ENCODE results near the gene NOL12. TPM values are rescaled to one million over a fixed set of nuclear protein-coding genes. Genes with fewer than 3 reads are reported as not detected.

Gene NOL12
- total RNA-seq, 4 donors from 2014 or later: 9.1 to 18.4 (median 14.5) TPM

DNA sequence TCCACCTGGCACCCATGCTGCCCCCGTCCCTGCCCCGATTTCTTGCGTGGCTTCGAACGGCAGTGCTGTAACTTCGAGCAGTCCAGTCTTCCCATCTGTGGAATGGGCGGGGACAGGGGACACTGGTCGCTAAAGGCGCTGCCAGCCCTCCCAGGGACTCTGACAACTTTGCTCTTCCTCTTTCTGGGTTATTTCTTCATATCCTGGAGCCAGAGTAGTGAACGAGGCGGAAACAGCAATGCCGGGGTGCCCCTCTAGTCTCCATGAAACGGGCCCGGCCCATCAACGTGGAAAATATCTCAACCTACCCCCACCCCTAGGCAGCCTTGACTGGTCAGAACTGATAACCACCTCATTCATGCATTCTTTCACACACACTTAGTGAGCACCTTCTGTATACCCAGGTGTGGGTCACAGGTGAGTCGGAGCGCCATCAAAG lies 53.5 kb downstream of the NOL12 start:
- TF ChIP-seq POLR2A (IDR thresholded peaks at IDR 0.05; ENCODE audit: low read depth) (no peak), POLR2AphosphoS5 (IDR thresholded peaks at IDR 0.05) (no peak)
- TF ChIP-seq, protein P1, sequence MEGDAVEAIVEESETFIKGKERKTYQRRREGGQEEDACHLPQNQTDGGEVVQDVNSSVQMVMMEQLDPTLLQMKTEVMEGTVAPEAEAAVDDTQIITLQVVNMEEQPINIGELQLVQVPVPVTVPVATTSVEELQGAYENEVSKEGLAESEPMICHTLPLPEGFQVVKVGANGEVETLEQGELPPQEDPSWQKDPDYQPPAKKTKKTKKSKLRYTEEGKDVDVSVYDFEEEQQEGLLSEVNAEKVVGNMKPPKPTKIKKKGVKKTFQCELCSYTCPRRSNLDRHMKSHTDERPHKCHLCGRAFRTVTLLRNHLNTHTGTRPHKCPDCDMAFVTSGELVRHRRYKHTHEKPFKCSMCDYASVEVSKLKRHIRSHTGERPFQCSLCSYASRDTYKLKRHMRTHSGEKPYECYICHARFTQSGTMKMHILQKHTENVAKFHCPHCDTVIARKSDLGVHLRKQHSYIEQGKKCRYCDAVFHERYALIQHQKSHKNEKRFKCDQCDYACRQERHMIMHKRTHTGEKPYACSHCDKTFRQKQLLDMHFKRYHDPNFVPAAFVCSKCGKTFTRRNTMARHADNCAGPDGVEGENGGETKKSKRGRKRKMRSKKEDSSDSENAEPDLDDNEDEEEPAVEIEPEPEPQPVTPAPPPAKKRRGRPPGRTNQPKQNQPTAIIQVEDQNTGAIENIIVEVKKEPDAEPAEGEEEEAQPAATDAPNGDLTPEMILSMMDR (IDR thresholded peaks at IDR 0.05): no peak
- WGBS: 79% methylated on average over 11 of the region's 17 CpGs
- H3K27me3 ChIP-seq: no peaks in the 10 kb centered on the region
- peak overlapping the region; percentile 28 to 60 (median 41) for H3K27ac ChIP-seq (replicated peaks in 1 of 4)
- peaks cover 19 to 68% (median 64%) of the 10 kb centered on the region in 4 donors for H3K4me1 ChIP-seq
- no peak for DNase-seq (ENCODE audit: extremely low spot score)
- H3K4me3 ChIP-seq: no peak overlapping the region
- no peaks in the 10 kb centered on the region for H3K9me3 ChIP-seq
- H3K36me3 ChIP-seq: no peaks in the 10 kb centered on the region
- intact Hi-C loops (cut with DNase I): no loop called here

DNA sequence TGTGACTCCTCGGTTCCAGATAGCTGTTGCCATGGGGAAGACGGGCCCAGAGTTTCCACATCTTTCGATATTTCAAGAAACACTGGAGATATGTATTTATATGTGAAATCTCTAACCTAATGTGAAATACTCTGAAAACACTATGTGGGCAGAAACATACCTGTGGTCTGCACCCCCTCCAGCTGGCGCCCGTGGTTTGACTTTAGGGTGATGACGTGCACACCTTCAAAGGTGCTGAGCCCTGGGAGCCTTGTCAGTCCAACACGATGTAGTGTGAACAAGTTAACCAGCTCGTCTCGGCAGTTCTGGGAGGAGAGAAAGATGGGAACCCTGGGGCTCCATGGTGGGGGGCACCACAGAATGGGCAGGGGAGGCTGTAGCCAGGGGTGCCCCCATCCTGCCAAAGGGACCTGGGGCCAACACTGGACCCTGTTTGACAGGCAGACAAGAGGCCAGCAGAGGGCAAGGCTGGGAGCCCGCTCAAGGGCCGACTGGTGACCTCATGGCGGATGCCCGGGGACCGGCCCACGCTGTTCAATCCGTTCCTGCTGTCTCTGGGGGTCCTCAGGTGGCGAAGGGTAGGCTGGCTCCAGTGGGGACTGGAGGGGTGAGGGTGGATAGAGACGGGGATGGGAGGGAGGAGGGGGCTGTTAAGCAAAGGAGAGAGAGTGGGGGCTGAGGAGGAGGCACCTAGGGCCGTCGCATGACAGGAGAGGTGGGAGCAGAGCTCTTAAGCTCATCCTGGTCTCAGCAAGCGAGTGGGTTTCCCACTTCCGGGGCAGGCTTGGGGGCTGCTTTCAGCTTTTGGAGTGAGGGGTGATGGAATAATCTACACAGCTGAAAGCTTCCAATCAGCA lies 54.5 kb downstream of the NOL12 start:
- Histone ChIP-seq H3K4me3 (no peak overlapping the region), H3K4me1 (peaks cover 25 to 72% (median 70%) of the 10 kb centered on the region in 4 donors), H3K27me3 (no peaks in the 10 kb centered on the region), H3K36me3 (no peaks in the 10 kb centered on the region), H3K27ac (replicated peaks in 1 of 4) (peak overlapping the region; percentile 57 to 96 (median 91)), H3K9me3 (no peaks in the 10 kb centered on the region)
- intact Hi-C loops (cut with DNase I): no loop called here
- WGBS: 74% methylated on average over 18 of the region's 22 CpGs
- no peak for DNase-seq (ENCODE audit: extremely low spot score)
- no peak for TF ChIP-seq POLR2A (IDR thresholded peaks at IDR 0.05; ENCODE audit: low read depth)
- TF ChIP-seq EP300 (IDR thresholded peaks at IDR 0.05): no peak

DNA sequence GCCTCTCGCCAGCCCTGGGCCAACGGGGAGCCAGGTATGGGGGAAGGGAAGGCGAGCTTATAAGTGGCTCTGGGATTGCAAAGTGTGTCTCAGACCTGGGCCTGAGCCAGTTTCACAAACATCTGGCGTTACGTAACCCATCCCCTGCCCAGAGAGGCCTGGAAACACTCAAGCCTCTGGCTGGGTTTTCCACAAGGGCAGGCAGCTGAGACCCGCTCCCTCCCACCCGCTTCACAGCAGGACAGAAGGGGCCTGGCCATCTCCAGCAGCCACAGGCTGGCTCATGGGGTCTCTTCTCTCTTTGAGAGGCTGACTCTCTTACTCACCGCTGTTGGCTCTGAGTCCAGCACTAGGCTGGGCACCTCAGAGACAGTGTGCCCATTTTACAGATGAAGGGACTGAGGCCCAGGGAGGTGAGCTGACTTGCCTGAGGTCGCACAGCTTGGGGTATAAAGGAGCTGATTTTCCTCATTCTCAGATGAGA lies 55.2 kb downstream of the NOL12 start:
- H3K27me3 ChIP-seq: no peaks in the 10 kb centered on the region
- no peaks in the 10 kb centered on the region for H3K9me3 ChIP-seq
- H3K4me3 ChIP-seq: no peak overlapping the region
- H3K27ac ChIP-seq (replicated peaks in 1 of 4): peak overlapping the region; percentile 90 to 96 (median 91)
- H3K36me3 ChIP-seq: no peaks in the 10 kb centered on the region
- WGBS: no CpG with 5 or more reads among the region's 9 CpGs
- H3K4me1 ChIP-seq: peaks cover 25 to 72% (median 70%) of the 10 kb centered on the region in 4 donors
- TF ChIP-seq POLR2AphosphoS5 (IDR thresholded peaks at IDR 0.05) (peak; percentile 92 to 94), EP300 (IDR thresholded peaks at IDR 0.05) (no peak), POLR2A (IDR thresholded peaks at IDR 0.05; ENCODE audit: low read depth) (no peak)
- TF ChIP-seq, protein P1 (IDR thresholded peaks at IDR 0.05): no peak
- intact Hi-C loops (cut with DNase I): no loop called here
- peak; percentile 98 for DNase-seq (ENCODE audit: extremely low spot score)

DNA sequence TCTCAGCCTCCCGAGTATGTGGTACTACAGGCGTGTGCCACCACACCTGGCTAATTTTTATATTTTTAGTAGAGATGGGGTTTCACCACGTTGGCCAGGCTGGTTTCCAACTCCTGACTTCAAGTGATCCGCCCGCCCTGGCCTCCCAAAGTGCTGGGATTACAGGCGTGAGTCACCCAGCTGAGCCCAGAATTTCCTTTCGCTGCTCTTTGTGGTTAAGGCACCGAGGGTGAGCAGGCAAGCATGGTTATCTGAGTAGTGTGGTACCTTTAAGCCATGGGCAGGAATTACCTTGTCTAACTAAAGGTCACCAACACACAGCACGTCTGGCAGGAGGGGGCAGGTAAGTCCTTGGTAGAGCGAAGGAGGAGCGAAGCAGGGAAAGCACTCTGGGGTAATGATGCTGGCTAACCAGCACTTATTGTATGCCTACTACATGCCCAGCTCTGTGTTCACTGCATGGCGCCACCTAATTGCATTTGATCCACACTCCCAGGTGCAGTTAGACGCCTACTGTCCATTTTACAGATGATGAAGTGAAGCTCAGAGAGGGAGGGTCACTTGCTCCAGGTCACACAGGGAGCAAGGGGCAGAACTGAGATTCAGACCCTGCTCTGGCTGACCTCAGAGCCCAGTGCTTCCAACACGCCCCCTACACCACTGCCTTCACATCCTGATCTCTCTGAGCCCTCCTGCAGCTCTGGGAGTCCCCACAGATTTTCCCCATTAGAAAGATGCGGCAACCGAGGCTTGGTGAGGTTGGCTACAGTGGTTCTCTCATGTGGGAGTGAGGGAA lies 56.4 kb downstream of the NOL12 start:
- peak overlapping the region; percentile 90 to 96 (median 91) for H3K27ac ChIP-seq (replicated peaks in 1 of 4)
- H3K36me3 ChIP-seq: no peaks in the 10 kb centered on the region
- intact Hi-C loops (cut with DNase I): no loop called here
- DNase-seq (ENCODE audit: extremely low spot score): no peak
- H3K9me3 ChIP-seq: no peaks in the 10 kb centered on the region
- peaks cover 32 to 80% (median 79%) of the 10 kb centered on the region in 4 donors for H3K4me1 ChIP-seq
- H3K4me3 ChIP-seq: no peak overlapping the region
- TF ChIP-seq POLR2A (IDR thresholded peaks at IDR 0.05; ENCODE audit: low read depth) (no peak), POLR2AphosphoS5 (IDR thresholded peaks at IDR 0.05) (no peak), EP300 (IDR thresholded peaks at IDR 0.05) (no peak)
- TF ChIP-seq, protein P1 (IDR thresholded peaks at IDR 0.05): no peak
- WGBS: 63% methylated on average over 15 of the region's 16 CpGs
- H3K27me3 ChIP-seq: no peaks in the 10 kb centered on the region

Small RNAs within 50 kb of the gene (small RNA-seq; reads per million reads assigned to genes)
- gene RN7SL385P: 0 reads per million in 3 donors

Other genes with a start within 250 kb of the NOL12 start
- gene MFNG, start 200.0 kb upstream of the NOL12 start, total RNA-seq: 10 to 100 TPM in 3 of 4 donors, 1 to 10 TPM in 1; 7.5 to 23.1 (median 18.5) TPM
- gene CARD10, start 166.9 kb upstream of the NOL12 start, total RNA-seq: 10 to 100 TPM in 2 of 4 donors, 1 to 10 TPM in 2; 6.0 to 15.3 (median 8.8) TPM
- 10 to 100 TPM; 19.9 to 38.1 (median 36.7) TPM for gene CDC42EP1, start 125.9 kb upstream of the NOL12 start, total RNA-seq
- not detected for gene LGALS2, start 106.3 kb upstream of the NOL12 start, total RNA-seq
- gene GGA1, start 77.5 kb upstream of the NOL12 start, total RNA-seq: 10 to 100 TPM; 30.3 to 44.7 (median 40.9) TPM
- gene SH3BP1, start 46.7 kb upstream of the NOL12 start, total RNA-seq: 1 to 10 TPM; 1.5 to 7.5 (median 4.3) TPM
- gene PDXP, start 27.6 kb upstream of the NOL12 start, total RNA-seq: 10 to 100 TPM in 3 of 4 donors, 1 to 10 TPM in 1; 7.3 to 28.3 (median 17.4) TPM
- 1,000 to 10,000 TPM in 3 of 4 donors, 100 to 1,000 TPM in 1; 710 to 1,112 (median 1,021) TPM for gene LGALS1, start 10.7 kb upstream of the NOL12 start, total RNA-seq
- 100 to 1,000 TPM; 150 to 208 (median 182) TPM for gene TRIOBP, start 10.7 kb downstream of the NOL12 start, total RNA-seq
- gene GCAT, start 121.6 kb downstream of the NOL12 start, total RNA-seq: 10 to 100 TPM; 11.6 to 15.2 (median 12.3) TPM
- gene GALR3, start 137.0 kb downstream of the NOL12 start, total RNA-seq: not detected
- 10 to 100 TPM; 27.4 to 64.2 (median 48.1) TPM for gene ANKRD54, start 158.0 kb downstream of the NOL12 start, total RNA-seq
- gene EIF3L, start 163.1 kb downstream of the NOL12 start, total RNA-seq: 100 to 1,000 TPM; 348 to 494 (median 425) TPM
- 100 to 1,000 TPM in 1 of 4 donors, 10 to 100 TPM in 3; 51.2 to 136 (median 71.2) TPM for gene MICALL1, start 220.0 kb downstream of the NOL12 start, total RNA-seq

Measured in esophagus muscularis mucosa (tissue), 4 donors.